ENCODE measurements around the gene C10orf67.

GRCh38 chr10:23363793-23364135, 19.2 kb upstream of the C10orf67 start:
- TF ChIP-seq CTCF (IDR thresholded peaks at IDR 0.05; ENCODE audit: low read depth, low read length, poor library complexity, severe bottlenecking): no peak
- TF ChIP-seq EZH2phosphoT487 (IDR thresholded peaks at IDR 0.05; ENCODE audit: borderline replicate concordance, low read length): no peak
